GM19023 (cell line): Measurements from ENCODE around the gene PPRC1.

Experiments
- ATAC-seq: cut with Tn5 transposase; IDR thresholded peaks from one replicate; pipeline ENCODE4 v1.9.1; 2021; ENCODE audit warnings: mild to moderate bottlenecking, moderate library complexity; ENCODE audit not compliant: unreplicated experiment

PPRC1 gene

GRCh38 chr10:102147561-102147960 lies 14.7 kb downstream of the PPRC1 start:
- no peak for ATAC-seq

- ATAC-seq: no peak
Measured at GRCh38 chr10:102148275-102148674, 15.4 kb downstream of the PPRC1 start.

GRCh38 chr10:102150970-102151773 lies 18.3 kb downstream of the PPRC1 start:
- ATAC-seq: no peak

- ATAC-seq: peak; percentile 94
Measured at GRCh38 chr10:102151774-102152544, 19.1 kb downstream of the PPRC1 start, which contains the start of gene NOLC1. NOLC1 (plus strand) TSS chr10:102152389; CDS start chr10:102152411, 22 bp downstream.

- ATAC-seq: peak; percentile 25
Measured at GRCh38 chr10:102152545-102152890, 19.7 kb downstream of the PPRC1 start.

- ATAC-seq: no peak
Measured at GRCh38 chr10:102153093-102153620, 20.3 kb downstream of the PPRC1 start.

GRCh38 chr10:102154466-102155116 lies 21.8 kb downstream of the PPRC1 start:
- no peak for ATAC-seq

- no peak for ATAC-seq
Measured at GRCh38 chr10:102157224-102157623, 24.4 kb downstream of the PPRC1 start.

- no peak for ATAC-seq
Measured at GRCh38 chr10:102159051-102159597, 26.3 kb downstream of the PPRC1 start.

- ATAC-seq: no peak
Measured at GRCh38 chr10:102159831-102160230, 27.0 kb downstream of the PPRC1 start.

- ATAC-seq: no peak
Measured at GRCh38 chr10:102163342-102163989, 30.6 kb downstream of the PPRC1 start.

GRCh38 chr10:102167861-102168260 lies 35.0 kb downstream of the PPRC1 start:
- no peak for ATAC-seq

GRCh38 chr10:102170602-102171001 lies 37.8 kb downstream of the PPRC1 start:
- no peak for ATAC-seq

- ATAC-seq: no peak
Measured at GRCh38 chr10:102172288-102172687, 39.4 kb downstream of the PPRC1 start.

GRCh38 chr10:102175415-102175814 lies 42.6 kb downstream of the PPRC1 start:
- ATAC-seq: no peak

- ATAC-seq: no peak
Measured at GRCh38 chr10:102184606-102185005, 51.8 kb downstream of the PPRC1 start.

GRCh38 chr10:102185272-102185671 lies 52.4 kb downstream of the PPRC1 start:
- ATAC-seq: no peak

- no peak for ATAC-seq
Measured at GRCh38 chr10:102185811-102186527, 53.1 kb downstream of the PPRC1 start.

- no peak for ATAC-seq
Measured at GRCh38 chr10:102188298-102188940, 55.6 kb downstream of the PPRC1 start.
